ENCODE results near the gene PLA2G4A.
A peak's percentile ranks its signal among the peaks of the same experiment; 100 is the strongest.

PLA2G4A gene

DNA sequence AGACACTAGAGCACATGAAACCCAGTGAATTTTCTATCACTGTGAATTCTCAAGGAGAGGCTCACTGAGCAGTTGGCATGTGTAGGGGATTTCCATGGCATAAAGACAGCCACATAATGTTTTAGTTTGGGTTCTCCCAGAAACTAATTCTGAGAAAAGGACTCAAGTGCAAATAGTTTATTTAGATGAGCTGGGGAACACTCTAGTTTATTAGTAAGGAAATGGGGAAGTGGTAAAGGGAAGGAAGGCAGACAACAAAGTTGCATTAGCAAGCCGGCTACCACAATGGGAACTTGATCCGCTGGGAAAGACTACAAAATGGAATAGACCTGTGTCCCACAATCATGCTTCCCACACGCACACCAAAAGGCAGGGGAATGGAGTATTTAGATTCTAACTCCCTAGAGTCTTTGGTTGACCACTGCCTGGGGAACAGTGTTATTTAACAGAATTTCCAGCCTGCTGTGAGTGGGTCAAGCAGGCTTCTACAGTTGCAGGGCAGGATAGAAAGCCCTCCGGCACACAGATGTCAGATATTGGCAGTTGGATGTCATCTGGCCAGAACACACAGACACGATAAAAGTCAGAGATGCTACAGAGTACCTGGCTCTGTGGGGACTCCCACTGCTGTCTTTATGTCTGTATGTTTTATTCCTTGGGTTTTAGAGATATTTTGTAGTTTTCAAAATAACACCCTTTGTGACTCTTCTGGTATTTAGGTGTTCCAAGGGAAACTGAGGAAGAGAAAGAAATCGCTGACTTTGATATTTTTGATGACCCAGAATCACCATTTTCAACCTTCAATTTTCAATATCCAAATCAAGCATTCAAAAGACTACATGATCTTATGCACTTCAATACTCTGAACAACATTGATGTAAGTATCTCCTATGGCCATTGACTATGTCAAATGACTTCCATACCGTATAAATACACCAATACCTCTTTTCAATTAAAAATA, 150.1 kb downstream of the PLA2G4A start:
- DNase-seq: peak; percentile 20

DNA sequence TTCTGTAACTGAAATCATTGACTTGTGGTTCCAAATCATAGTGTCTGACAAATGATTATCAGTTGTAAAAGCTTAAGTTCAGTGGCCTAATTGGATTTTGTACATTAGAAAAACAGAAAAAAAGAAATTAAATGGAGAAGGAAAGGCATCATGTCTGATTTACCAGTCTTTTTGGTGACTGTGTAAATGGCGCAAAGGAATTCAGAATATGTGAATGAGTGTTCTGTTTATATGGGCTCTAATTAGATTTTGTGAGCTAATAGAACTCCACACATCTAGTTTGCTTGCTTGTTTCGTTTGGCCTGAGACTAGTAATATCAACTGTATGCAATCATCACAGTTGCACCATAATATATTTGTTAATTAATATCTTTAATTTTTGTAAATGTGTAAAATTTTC, 151.7 kb downstream of the PLA2G4A start:
- DNase-seq: no peak

- no peak for DNase-seq
These were observed 153.4 kb downstream of the PLA2G4A start for GRCh38 chr1:186982116-186982515.

DNA sequence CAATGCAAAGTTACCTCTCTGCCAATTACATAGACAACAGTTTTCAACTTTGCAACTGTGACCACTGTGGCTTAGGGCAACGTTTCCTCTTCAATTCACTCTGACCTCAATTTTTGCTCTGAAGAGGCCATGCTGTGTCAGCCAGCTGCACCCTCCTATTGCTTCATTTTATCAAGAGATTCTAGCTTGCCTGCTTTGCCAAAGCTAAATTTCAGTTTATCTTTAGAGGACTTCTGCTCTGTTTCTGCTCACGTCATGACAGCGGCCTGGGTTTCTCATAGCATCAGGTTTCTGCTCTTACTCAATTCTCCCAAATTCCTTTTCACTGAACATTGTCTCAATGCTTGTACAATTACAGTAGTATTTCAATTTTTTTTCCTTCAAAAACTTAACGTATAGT, 154.6 kb downstream of the PLA2G4A start:
- no peak for DNase-seq

DNA sequence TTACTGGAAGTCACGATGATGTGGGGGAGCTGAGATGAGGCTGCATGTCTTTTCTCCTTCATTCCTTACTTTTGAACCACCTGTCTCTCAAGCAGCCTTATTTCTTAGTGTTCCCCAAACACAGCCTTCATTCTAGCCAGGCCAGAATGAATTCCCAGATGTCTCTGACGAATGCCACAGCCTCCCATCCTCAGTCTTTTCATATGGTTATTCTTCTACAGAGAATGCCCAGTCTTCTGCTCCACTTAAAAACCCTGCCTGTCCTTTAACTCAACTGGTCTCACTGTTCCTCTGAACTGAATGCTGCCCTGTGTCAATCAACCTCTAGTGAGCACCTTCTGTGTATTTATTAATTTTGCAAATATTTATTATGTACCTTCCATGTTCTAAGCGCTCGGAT, 156.2 kb downstream of the PLA2G4A start:
- no peak for DNase-seq

DNA sequence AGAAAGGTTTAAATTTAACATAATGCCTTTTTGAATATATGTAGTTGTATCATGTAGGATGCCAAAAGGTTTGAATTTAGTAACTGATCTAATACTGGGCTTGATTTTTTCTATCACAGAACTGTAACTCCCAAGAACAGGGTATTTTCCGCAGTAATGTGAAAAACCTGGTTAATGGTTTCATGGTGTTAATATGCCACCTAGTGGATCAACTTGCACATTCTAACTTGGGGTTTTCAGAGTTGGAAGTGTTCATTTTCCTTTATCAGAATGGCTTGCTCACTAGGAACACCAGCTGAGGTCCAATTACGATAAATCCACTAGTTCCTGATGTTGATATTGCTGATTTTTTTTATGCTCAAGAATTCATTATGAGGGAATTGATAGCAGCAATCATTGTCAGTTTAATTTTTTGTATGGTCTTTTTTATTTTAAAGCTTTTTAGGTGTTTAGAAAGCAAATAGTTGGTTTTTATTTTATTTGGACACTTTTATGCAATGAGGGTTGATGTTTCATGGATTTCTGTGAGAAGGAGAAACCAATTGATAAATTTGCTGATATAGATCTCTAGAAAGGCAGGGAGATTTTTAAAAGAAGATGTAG, 157.2 kb downstream of the PLA2G4A start:
- no peak for DNase-seq

DNA sequence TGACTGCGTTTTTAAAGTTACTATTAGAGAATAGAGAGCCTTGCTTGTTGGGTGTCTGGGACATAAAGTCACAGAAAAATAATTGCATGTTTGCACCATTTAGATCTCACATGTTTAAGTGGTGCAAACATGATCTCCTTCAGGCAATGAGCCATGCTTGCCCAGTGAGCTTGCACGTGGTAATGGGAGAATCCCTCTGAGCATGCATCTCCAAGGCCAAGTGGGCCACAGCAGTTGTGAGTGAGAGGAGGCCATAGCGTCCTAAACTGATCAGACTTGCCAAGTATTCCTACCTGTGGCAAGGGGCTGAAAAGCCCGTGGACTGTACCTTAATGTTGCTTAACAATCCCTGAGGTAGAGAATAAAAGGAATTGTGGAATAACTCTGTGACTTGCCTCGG, 158.3 kb downstream of the PLA2G4A start:
- no peak for DNase-seq

DNA sequence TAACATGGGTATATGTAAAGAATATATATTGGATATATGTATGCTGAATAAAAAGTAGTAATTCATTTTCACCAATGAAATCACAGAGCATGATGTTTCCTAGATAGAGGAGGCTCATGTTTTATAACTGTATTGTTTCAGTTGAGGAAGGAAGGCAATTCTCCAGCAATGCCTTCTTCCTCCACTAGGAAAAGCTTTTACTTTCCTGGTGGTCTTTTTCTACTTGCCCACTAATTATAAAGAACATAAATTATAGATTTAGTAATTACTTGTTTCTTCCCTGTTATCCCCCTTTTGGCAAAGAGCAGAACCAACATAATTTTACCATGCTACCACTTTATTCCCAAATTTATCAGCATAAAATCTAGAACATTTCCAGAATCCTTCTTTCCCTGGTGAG, 159.0 kb downstream of the PLA2G4A start:
- no peak for DNase-seq

DNA sequence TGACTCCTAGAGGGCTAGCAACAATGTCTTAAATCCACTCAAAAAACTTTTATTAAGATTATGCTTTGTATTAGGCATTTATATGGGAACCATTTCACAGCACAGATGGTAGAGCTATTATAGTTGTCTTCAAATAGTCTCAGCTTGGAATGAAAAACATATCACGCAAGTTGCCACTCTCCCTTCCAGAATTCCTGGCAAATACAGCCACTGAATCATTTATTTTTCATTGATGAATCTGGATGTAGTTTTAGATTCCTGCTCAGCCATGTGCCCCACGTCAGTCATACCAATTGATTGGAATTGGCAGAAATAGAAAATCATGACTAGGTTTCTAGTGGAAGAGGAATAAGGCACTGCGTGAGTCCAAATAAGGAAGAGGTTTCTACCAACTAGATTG, 165.2 kb downstream of the PLA2G4A start:
- DNase-seq: no peak

DNA sequence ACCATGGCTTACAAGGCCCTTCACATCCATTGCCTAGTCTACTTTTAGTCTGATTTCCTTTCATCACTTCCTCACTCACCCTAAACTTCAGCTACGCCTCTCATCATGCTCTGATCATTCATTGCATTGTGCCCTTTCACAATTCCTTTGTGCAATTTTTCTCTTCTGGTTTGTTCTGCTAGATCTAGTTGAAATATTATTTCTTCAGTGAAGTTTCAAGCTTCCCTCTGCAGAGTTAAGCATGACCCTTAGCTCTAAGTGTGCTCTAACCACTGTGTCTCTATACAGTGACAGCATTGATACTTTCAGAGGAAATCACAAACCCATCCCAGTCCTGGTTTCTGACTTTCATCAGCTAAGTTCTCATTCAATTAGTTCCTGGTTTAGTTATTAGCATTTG, 166.1 kb downstream of the PLA2G4A start:
- DNase-seq: no peak

DNA sequence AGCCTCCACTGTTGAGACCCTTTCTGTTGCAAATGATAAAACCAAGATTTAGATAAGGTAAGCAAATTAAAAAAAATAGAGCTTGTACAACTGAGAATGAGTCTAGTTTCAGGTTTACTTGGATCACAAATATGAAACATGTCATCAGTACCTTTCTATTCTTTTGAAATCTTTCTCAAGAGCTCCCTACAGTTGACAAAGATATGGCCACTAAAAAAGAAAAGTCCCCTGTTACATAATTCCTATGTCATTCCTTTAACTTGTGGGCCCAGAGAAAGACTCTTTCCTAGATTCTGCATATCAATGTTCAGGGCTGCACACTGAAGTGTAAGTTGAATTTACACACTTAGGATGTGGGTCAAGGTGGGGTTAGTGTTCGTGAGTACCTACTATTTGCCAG, 168.1 kb downstream of the PLA2G4A start:
- DNase-seq: no peak

DNA sequence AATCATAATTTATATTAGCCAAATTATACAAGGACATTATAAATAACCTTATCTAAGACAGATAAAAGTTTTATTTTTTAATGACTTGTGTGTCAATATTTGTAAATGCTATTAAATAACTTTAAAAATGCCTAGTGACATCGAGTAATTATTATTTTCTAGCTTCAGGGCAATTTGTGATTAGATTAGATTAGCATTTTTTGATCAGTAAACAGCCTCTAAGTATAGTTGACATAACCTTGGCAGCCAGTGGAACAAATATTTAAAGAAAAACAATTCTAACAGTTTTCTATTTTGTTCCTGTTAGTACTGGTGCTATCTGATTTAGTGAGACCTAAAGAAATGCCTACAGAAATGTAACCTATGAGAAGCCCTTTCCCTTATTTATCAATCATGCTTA, 169.1 kb downstream of the PLA2G4A start:
- DNase-seq: no peak

DNA sequence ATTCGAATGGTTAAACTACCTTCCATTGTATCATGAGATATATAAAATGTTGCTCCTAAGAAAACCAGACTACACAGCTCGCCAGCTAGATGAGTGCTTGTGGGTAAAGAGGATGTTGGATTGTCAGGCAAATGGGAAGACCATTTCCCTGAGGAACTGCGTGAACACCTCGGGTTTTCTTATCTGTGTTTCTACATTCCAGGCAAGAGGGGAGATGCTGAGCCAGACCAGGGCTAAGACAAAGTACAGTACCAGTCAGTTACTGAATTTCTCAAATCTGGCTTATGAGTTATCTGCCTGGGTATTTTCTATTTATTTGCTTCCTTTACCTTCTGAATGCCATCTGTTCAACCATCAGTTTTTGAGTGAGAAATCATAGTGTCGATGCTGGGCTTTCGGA, 170.8 kb downstream of the PLA2G4A start:
- DNase-seq: no peak

- DNase-seq: peak; percentile 17
These were observed 172.6 kb downstream of the PLA2G4A start for GRCh38 chr1:187001198-187001889.

GRCh38 chr1:187003353-187003752, 174.6 kb downstream of the PLA2G4A start:
- no peak for DNase-seq

DNA sequence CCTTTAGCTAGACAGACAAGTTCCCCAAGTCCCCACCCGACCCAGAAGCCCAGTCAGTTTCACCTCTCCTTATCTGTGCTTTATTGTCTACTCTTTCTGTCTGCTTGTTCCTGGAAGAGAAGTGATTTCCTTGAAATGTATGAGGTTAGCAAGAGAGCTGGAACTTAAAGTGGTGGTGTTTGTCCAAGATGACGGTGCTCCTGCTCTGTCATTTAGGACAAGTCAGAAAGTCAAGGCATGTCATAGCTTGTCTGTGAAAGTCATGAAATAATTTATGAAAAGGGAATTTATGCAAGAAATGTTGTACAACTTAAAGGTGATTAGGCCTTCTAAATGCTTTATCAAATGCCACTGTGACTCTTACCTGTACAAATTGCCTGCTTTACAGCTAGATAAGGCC, 178.1 kb downstream of the PLA2G4A start:
- no peak for DNase-seq

DNA sequence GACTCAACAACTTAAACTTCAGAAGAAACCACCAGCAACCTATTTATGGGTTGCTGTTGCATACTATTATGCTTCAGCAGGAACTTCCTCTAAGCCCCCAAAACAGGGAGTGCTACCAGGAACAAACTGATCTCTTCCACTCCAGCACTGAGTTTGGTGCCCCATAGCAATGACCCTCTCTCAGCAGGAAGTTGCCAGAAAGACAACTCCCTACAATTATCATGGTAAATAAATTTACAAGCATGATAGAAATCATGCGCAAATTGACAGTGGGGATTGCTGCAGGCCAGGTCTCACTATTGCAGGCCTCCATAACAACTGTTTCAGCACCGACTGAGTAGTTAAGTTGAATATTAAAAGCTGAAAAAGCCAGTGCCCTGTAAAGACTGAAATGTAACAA, 180.6 kb downstream of the PLA2G4A start:
- no peak for DNase-seq

GRCh38 chr1:187010571-187011309, 182.0 kb downstream of the PLA2G4A start:
- no peak for DNase-seq

- DNase-seq: no peak
These were observed 184.9 kb downstream of the PLA2G4A start for GRCh38 chr1:187013582-187014200.

DNA sequence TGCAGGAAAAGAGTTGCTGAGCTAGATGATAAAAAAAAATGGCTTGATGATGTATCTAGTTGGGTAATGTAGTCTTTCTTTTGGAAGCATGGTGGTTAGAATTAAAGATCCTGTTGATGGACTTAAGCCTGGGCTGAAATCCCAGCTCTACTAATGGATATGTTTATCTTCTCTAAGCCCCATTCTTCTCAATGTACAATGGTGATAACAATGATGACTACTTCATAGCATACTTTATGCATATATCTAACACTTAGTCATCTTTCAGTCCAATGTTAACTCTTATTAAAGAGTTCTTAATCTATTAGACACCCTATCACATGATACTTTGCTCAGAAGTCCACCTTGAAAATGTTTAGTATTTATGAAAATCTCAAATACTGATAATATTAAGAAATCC, 189.5 kb downstream of the PLA2G4A start:
- DNase-seq: no peak

DNA sequence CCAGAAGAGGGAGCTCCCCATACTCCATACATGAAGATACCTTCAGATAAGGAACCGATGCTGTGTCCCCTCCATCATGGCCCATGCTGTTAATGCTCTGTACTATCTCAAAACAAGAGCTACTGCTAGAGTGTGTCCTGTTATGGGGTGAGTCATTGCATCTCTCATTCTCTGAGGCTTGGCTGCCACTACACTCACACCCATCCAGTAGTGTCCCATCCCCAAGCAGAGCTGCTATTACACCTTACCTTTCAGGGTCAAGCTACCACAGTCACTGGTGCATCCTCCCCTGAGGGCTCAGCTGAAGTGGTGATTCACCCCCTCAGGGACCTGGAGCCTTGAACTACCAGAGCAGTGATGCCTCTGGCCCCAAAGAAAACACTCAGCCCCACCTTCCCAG, 198.5 kb downstream of the PLA2G4A start:
- DNase-seq: no peak

DNA sequence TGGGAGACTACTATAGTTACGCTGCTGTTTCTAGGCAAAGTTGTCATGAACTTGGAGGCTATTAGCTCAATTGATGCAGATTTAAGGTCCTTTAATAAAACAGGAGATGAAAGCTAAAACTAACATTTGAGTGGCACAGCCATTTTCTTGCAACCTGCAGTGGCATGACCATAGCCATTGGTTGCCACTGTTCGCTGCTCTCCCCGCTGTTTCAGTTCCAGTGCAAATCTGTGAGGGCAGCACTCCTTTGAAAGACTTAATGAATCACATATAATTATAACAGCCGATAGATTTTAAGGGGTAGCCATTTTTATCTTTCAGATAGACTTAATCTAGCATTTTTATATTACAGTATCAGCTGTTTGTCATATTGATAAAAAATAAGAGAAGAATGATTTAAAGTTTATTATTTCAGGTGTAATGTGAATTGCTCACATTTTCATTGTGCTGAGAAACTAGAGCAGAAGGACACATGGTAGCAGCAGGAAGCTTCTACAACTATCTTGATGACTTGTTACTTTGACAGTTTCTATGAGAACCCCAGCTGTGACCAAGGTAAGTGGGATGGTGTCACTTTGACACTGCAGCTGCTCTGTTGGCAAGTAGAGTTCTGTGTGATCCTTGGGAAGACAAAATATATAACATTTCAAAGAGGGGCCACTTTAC, 203.7 kb downstream of the PLA2G4A start:
- no peak for DNase-seq

Data from SIG-M5 (cell line).